KBM-7 (cell line): Measurements from ENCODE around the gene GLB1L2.

Source experiments
- DNase-seq: peaks from one replicate; pipeline ENCODE4 v3.0.0-alpha.2; 2015
- in situ Hi-C: fragments of 300-500 bp; cut with MboI; formaldehyde crosslinking; loops from 2 replicates; pipeline ENCODE4 v1.14.3; 2020; ENCODE audit warnings: low sequenced_read_pairs, low pct_unique_long_range_greater_than_20kb, mixed read lengths

GLB1L2 gene

GRCh38 chr11:134413043-134413825 is 81.4 kb downstream of the GLB1L2 start:
- in situ Hi-C loops, result no loop called here
- DNase-seq, result no peak

GRCh38 chr11:134413826-134414731 is 82.3 kb downstream of the GLB1L2 start:
- no peak for DNase-seq
- in situ Hi-C loops, result no loop called here

GRCh38 chr11:134414766-134415765 is 83.3 kb downstream of the GLB1L2 start:
- no peak for DNase-seq
- in situ Hi-C loops, result no loop called here

- in situ Hi-C loops, result no loop called here
Observed at GRCh38 chr11:134416726-134417125, 84.9 kb downstream of the GLB1L2 start.

GRCh38 chr11:134417871-134418840 is 86.4 kb downstream of the GLB1L2 start:
- in situ Hi-C loops, result no loop called here
- DNase-seq, result no peak

More at GRCh38 chr11:134416726-134417125, 84.9 kb downstream of the GLB1L2 start:
- no peak for DNase-seq

GRCh38 chr11:134423106-134423505 is 91.3 kb downstream of the GLB1L2 start:
- in situ Hi-C loops, result no loop called here
- DNase-seq, result no peak

GRCh38 chr11:134425413-134425812 is 93.6 kb downstream of the GLB1L2 start:
- DNase-seq, result no peak
- in situ Hi-C loops, result no loop called here
